ENCODE measurements around the gene ENTPD6.
"Not testable (repeated sequence)": the region's sequence is repeated elsewhere in the genome, so short reads cannot be mapped to it uniquely, and the experiment has no call there.

ENTPD6 gene

GRCh38 chr20:25259788-25260254 lies 64.3 kb downstream of the ENTPD6 start:
- H3K4me1 ChIP-seq (ENCODE audit: control insufficient read depth, insufficient read depth, low read length): peaks cover 5% of the 10 kb centered on the region; the same call in 1 of the 2 replicates
- H3K4me3 ChIP-seq (ENCODE audit: low read depth, low read length): no peak overlapping the region
- H3K27me3 ChIP-seq (ENCODE audit: control insufficient read depth, insufficient read depth, low read length): no peaks in the 10 kb centered on the region
- H3K36me3 ChIP-seq (ENCODE audit: control insufficient read depth, insufficient read depth, low read length): peaks cover 21% of the 10 kb centered on the region
- H3K9me3 ChIP-seq (ENCODE audit: control insufficient read depth, insufficient read depth, low read depth, low read length): peaks cover 6% of the 10 kb centered on the region; the same call in 1 of the 2 replicates
- H3K27ac ChIP-seq (ENCODE audit: low read depth, low read length): no peak overlapping the region
- H3K9ac ChIP-seq (ENCODE audit: low read length): no peak overlapping the region

- not testable (repeated sequence) for H3K9me3 ChIP-seq (ENCODE audit: control insufficient read depth, insufficient read depth, low read depth, low read length)
- peaks cover 21% of the 10 kb centered on the region for H3K36me3 ChIP-seq (ENCODE audit: control insufficient read depth, insufficient read depth, low read length)
These were observed 65.4 kb downstream of the ENTPD6 start for GRCh38 chr20:25260770-25261437.

GRCh38 chr20:25269057-25269832 lies 73.7 kb downstream of the ENTPD6 start:
- no peaks in the 10 kb centered on the region for H3K27me3 ChIP-seq (ENCODE audit: control insufficient read depth, insufficient read depth, low read length)
- H3K36me3 ChIP-seq (ENCODE audit: control insufficient read depth, insufficient read depth, low read length): peaks cover 48% of the 10 kb centered on the region
- no peaks in the 10 kb centered on the region for H3K4me1 ChIP-seq (ENCODE audit: control insufficient read depth, insufficient read depth, low read length)
- H3K4me3 ChIP-seq (ENCODE audit: low read depth, low read length): no peak overlapping the region
- H3K27ac ChIP-seq (ENCODE audit: low read depth, low read length): no peak overlapping the region
- no peak overlapping the region for H3K9ac ChIP-seq (ENCODE audit: low read length)
- no peaks in the 10 kb centered on the region for H3K9me3 ChIP-seq (ENCODE audit: control insufficient read depth, insufficient read depth, low read depth, low read length)

More at GRCh38 chr20:25260770-25261437, 65.4 kb downstream of the ENTPD6 start:
- not testable (repeated sequence) for H3K27me3 ChIP-seq (ENCODE audit: control insufficient read depth, insufficient read depth, low read length); H3K4me3 ChIP-seq (ENCODE audit: low read depth, low read length); H3K27ac ChIP-seq (ENCODE audit: low read depth, low read length); H3K9ac ChIP-seq (ENCODE audit: low read length); H3K4me1 ChIP-seq (ENCODE audit: control insufficient read depth, insufficient read depth, low read length)

- Histone ChIP-seq H3K9ac (ENCODE audit: low read length) (no peak overlapping the region), H3K36me3 (ENCODE audit: control insufficient read depth, insufficient read depth, low read length) (peaks cover 54% of the 10 kb centered on the region)
These were observed 74.3 kb downstream of the ENTPD6 start for GRCh38 chr20:25269833-25270170.

GRCh38 chr20:25270829-25271251 lies 75.3 kb downstream of the ENTPD6 start:
- no peaks in the 10 kb centered on the region for H3K27me3 ChIP-seq (ENCODE audit: control insufficient read depth, insufficient read depth, low read length)
- H3K36me3 ChIP-seq (ENCODE audit: control insufficient read depth, insufficient read depth, low read length): peaks cover 58% of the 10 kb centered on the region

More at GRCh38 chr20:25269833-25270170, 74.3 kb downstream of the ENTPD6 start:
- H3K4me3 ChIP-seq (ENCODE audit: low read depth, low read length): no peak overlapping the region
- H3K9me3 ChIP-seq (ENCODE audit: control insufficient read depth, insufficient read depth, low read depth, low read length): no peaks in the 10 kb centered on the region
- no peaks in the 10 kb centered on the region for H3K27me3 ChIP-seq (ENCODE audit: control insufficient read depth, insufficient read depth, low read length)
- H3K27ac ChIP-seq (ENCODE audit: low read depth, low read length): no peak overlapping the region
- H3K4me1 ChIP-seq (ENCODE audit: control insufficient read depth, insufficient read depth, low read length): no peaks in the 10 kb centered on the region

GRCh38 chr20:25271486-25272222 lies 76.1 kb downstream of the ENTPD6 start:
- Histone ChIP-seq H3K27me3 (ENCODE audit: control insufficient read depth, insufficient read depth, low read length) (no peaks in the 10 kb centered on the region), H3K4me3 (ENCODE audit: low read depth, low read length) (no peak overlapping the region), H3K9ac (ENCODE audit: low read length) (no peak overlapping the region), H3K4me1 (ENCODE audit: control insufficient read depth, insufficient read depth, low read length) (no peaks in the 10 kb centered on the region), H3K9me3 (ENCODE audit: control insufficient read depth, insufficient read depth, low read depth, low read length) (no peaks in the 10 kb centered on the region), H3K27ac (ENCODE audit: low read depth, low read length) (no peak overlapping the region), H3K36me3 (ENCODE audit: control insufficient read depth, insufficient read depth, low read length) (peaks cover 60% of the 10 kb centered on the region)

More at GRCh38 chr20:25270829-25271251, 75.3 kb downstream of the ENTPD6 start:
- H3K27ac ChIP-seq (ENCODE audit: low read depth, low read length): no peak overlapping the region
- H3K4me1 ChIP-seq (ENCODE audit: control insufficient read depth, insufficient read depth, low read length): no peaks in the 10 kb centered on the region
- H3K4me3 ChIP-seq (ENCODE audit: low read depth, low read length): no peak overlapping the region
- no peak overlapping the region for H3K9ac ChIP-seq (ENCODE audit: low read length)
- H3K9me3 ChIP-seq (ENCODE audit: control insufficient read depth, insufficient read depth, low read depth, low read length): no peaks in the 10 kb centered on the region

GRCh38 chr20:25272223-25273000 lies 76.9 kb downstream of the ENTPD6 start:
- Histone ChIP-seq H3K9ac (ENCODE audit: low read length) (no peak overlapping the region), H3K27me3 (ENCODE audit: control insufficient read depth, insufficient read depth, low read length) (no peaks in the 10 kb centered on the region), H3K27ac (ENCODE audit: low read depth, low read length) (no peak overlapping the region), H3K4me3 (ENCODE audit: low read depth, low read length) (no peak overlapping the region), H3K9me3 (ENCODE audit: control insufficient read depth, insufficient read depth, low read depth, low read length) (no peaks in the 10 kb centered on the region), H3K4me1 (ENCODE audit: control insufficient read depth, insufficient read depth, low read length) (no peaks in the 10 kb centered on the region), H3K36me3 (ENCODE audit: control insufficient read depth, insufficient read depth, low read length) (peaks cover 67% of the 10 kb centered on the region)

- Histone ChIP-seq H3K27ac (ENCODE audit: low read depth, low read length) (no peak overlapping the region), H3K9ac (ENCODE audit: low read length) (no peak overlapping the region), H3K36me3 (ENCODE audit: control insufficient read depth, insufficient read depth, low read length) (peaks cover 74% of the 10 kb centered on the region)
These were observed 77.5 kb downstream of the ENTPD6 start for GRCh38 chr20:25273046-25273445.

GRCh38 chr20:25273541-25274358 lies 78.2 kb downstream of the ENTPD6 start:
- Histone ChIP-seq H3K27me3 (ENCODE audit: control insufficient read depth, insufficient read depth, low read length) (no peaks in the 10 kb centered on the region), H3K4me3 (ENCODE audit: low read depth, low read length) (no peak overlapping the region), H3K4me1 (ENCODE audit: control insufficient read depth, insufficient read depth, low read length) (no peaks in the 10 kb centered on the region), H3K27ac (ENCODE audit: low read depth, low read length) (no peak overlapping the region), H3K9me3 (ENCODE audit: control insufficient read depth, insufficient read depth, low read depth, low read length) (no peaks in the 10 kb centered on the region), H3K9ac (ENCODE audit: low read length) (no peak overlapping the region), H3K36me3 (ENCODE audit: control insufficient read depth, insufficient read depth, low read length) (peaks cover 81% of the 10 kb centered on the region)

More at GRCh38 chr20:25273046-25273445, 77.5 kb downstream of the ENTPD6 start:
- H3K27me3 ChIP-seq (ENCODE audit: control insufficient read depth, insufficient read depth, low read length): no peaks in the 10 kb centered on the region
- no peaks in the 10 kb centered on the region for H3K9me3 ChIP-seq (ENCODE audit: control insufficient read depth, insufficient read depth, low read depth, low read length)
- no peaks in the 10 kb centered on the region for H3K4me1 ChIP-seq (ENCODE audit: control insufficient read depth, insufficient read depth, low read length)
- no peak overlapping the region for H3K4me3 ChIP-seq (ENCODE audit: low read depth, low read length)

- H3K27me3 ChIP-seq (ENCODE audit: control insufficient read depth, insufficient read depth, low read length): no peaks in the 10 kb centered on the region
- H3K36me3 ChIP-seq (ENCODE audit: control insufficient read depth, insufficient read depth, low read length): peaks cover 82% of the 10 kb centered on the region
- no peaks in the 10 kb centered on the region for H3K9me3 ChIP-seq (ENCODE audit: control insufficient read depth, insufficient read depth, low read depth, low read length)
- no peak overlapping the region for H3K9ac ChIP-seq (ENCODE audit: low read length)
- H3K4me1 ChIP-seq (ENCODE audit: control insufficient read depth, insufficient read depth, low read length): no peaks in the 10 kb centered on the region
- H3K27ac ChIP-seq (ENCODE audit: low read depth, low read length): no peak overlapping the region
- H3K4me3 ChIP-seq (ENCODE audit: low read depth, low read length): no peak overlapping the region
These were observed 79.0 kb downstream of the ENTPD6 start for GRCh38 chr20:25274481-25274880.

All from HUES6 (cell line).